A673 (cell line): ENCODE data around the gene NEK5.

Experiments used
- CTCF ChIP-seq: fragments of 300-800, 200-600 bp; sonication (generic); conservative IDR thresholded peaks from 2 replicates; pipeline ENCODE4 v1.5.1; 2017; ENCODE audit warnings: low read depth, mild to moderate bottlenecking, antibody characterized with exemption, low read length, moderate library complexity, mixed read lengths
- EZH2 ChIP-seq: fragments of 200-600 bp; sonication (generic); IDR thresholded peaks from 2 replicates; pipeline ENCODE4 v1.6.1; 2017; ENCODE audit warnings: borderline replicate concordance, low read depth, mild to moderate bottlenecking, mixed read lengths, antibody characterized with exemption, low read length; ENCODE audit not compliant: poor library complexity, severe bottlenecking

GRCh38 chr13:52161181-52161646, 32.3 kb upstream of the NEK5 start:
- TF ChIP-seq CTCF = no peak
- TF ChIP-seq EZH2 = no peak
